Naive thymus-derived CD4-positive, alpha-beta T cell (primary cell): ENCODE data around the gene ITIH2. TPM values are rescaled to one million over a fixed set of nuclear protein-coding genes. Genes with fewer than 3 reads are reported as not detected.
"Not testable (repeated sequence)": the region's sequence is repeated elsewhere in the genome, so short reads cannot be mapped to it uniquely, and the experiment has no call there.

ENCODE experiments used
- ATAC-seq: fragments of 150-1000 bp; cut with Tn5 transposase; 2 replicates; pipeline ENCODE4 v1.10.0; 2021; ENCODE audit warnings: mild to moderate bottlenecking, moderate library complexity
- CTCF ChIA-PET: fragments of 350-600 bp; sonication (Branson Sonifier 250); formaldehyde crosslinking; loops from one replicate; lab custom pipeline; 2021; ENCODE audit warnings: antibody characterized with exemption; lab: Charles Lee
- POLR2A ChIA-PET: fragments of 350-600 bp; sonication (Branson Sonifier 250); formaldehyde crosslinking; loops from one replicate; lab custom pipeline; 2021; ENCODE audit warnings: antibody characterized with exemption, inconsistent platforms; lab: Charles Lee
- DNase-seq, 9 donors: peaks; one replicate each; pipeline versions ENCODE4 v3.0.0 to v3.0.0-alpha.2; 2020 to 2022; ENCODE audit warnings: mixed read lengths in 1 of 9
- H3K27ac ChIP-seq: one replicate; pipeline ENCODE4 v1.7.0; 2013; ENCODE audit warnings: mild to moderate bottlenecking, low read depth, low read length, moderate library complexity
- H3K27me3 ChIP-seq, 2 donors: one replicate each; pipeline ENCODE4 v1.7.0; 2013; ENCODE audit warnings: low read length in 2 of 2, mild to moderate bottlenecking in 2 of 2, moderate library complexity in 2 of 2; ENCODE audit not compliant: control insufficient read depth in 2 of 2, insufficient read depth in 2 of 2
- H3K36me3 ChIP-seq, 3 experiments: 1 replicate in 2 of 3; 2 replicates in 1 of 3; pipeline ENCODE4 v1.7.0; 2013; ENCODE audit warnings: low read length in 3 of 3, mild to moderate bottlenecking in 3 of 3, moderate library complexity in 1 of 3; ENCODE audit not compliant: insufficient read depth in 3 of 3, control insufficient read depth in 2 of 3
- H3K4me1 ChIP-seq, 2 donors: one replicate each; pipeline ENCODE4 v1.7.0; 2013; ENCODE audit warnings: low read length in 2 of 2, mild to moderate bottlenecking in 2 of 2, moderate library complexity in 1 of 2; ENCODE audit not compliant: control insufficient read depth in 2 of 2, insufficient read depth in 2 of 2
- H3K4me3 ChIP-seq: 2 replicates; pipeline ENCODE4 v1.7.0; 2013; ENCODE audit warnings: mild to moderate bottlenecking, low read length
- H3K9me3 ChIP-seq, 3 experiments: 1 replicate in 2 of 3; 2 replicates in 1 of 3; pipeline ENCODE4 v1.7.0; 2013; ENCODE audit warnings: low read length in 3 of 3; ENCODE audit not compliant: control insufficient read depth in 2 of 3
- H3K27ac Mint-ChIP-seq, 9 donors: one replicate each; pipeline ENCODE4 v1.8.0; 2020 to 2022; ENCODE audit warnings: mixed read lengths in 9 of 9, mild to moderate bottlenecking in 8 of 9, moderate library complexity in 5 of 9, inconsistent platforms in 2 of 9
- H3K27me3 Mint-ChIP-seq, 5 donors: one replicate each; pipeline ENCODE4 v1.8.0; 2021 to 2022; ENCODE audit warnings: mixed read lengths in 5 of 5, mild to moderate bottlenecking in 1 of 5
- H3K36me3 Mint-ChIP-seq, 5 donors: one replicate each; pipeline ENCODE4 v1.8.0; 2020 to 2022; ENCODE audit warnings: mixed read lengths in 5 of 5, mild to moderate bottlenecking in 3 of 5, inconsistent platforms in 1 of 5
- H3K4me1 Mint-ChIP-seq, 7 donors: one replicate each; pipeline ENCODE4 v1.8.0; 2020 to 2022; ENCODE audit warnings: mixed read lengths in 7 of 7, mild to moderate bottlenecking in 3 of 7, inconsistent platforms in 1 of 7
- H3K4me3 Mint-ChIP-seq, 10 donors: one replicate each; pipeline ENCODE4 v1.8.0; 2020 to 2022; ENCODE audit warnings: mild to moderate bottlenecking in 10 of 10, mixed read lengths in 10 of 10, moderate library complexity in 6 of 10, inconsistent platforms in 2 of 10
- H3K9me3 Mint-ChIP-seq, 11 donors: one replicate each; pipeline ENCODE4 v1.8.0; 2020 to 2022; ENCODE audit warnings: mixed read lengths in 11 of 11, mild to moderate bottlenecking in 4 of 11, inconsistent platforms in 1 of 11, moderate library complexity in 1 of 11
- intact Hi-C, 2 donors: fragments of 100-400 bp; cut with micrococcal nuclease; formaldehyde crosslinking; loops; one replicate each; pipeline ENCODE4 v1.15.1; 2023
- polyA plus RNA-seq, 2 donors: library from polyadenylated mRNA; unstranded; fragments of 300-500 nt; fragmentation: Illumina TruSeq; gene quantifications; one replicate each; pipeline ENCODE4 v1.2.3, GENCODE V29; 2021
- total RNA-seq, 6 experiments: library from RNA in 5 of 6; stranded (reverse) in 5 of 6; gene quantifications; 1 replicate in 5 of 6; 2 replicates in 1 of 6; pipeline ENCODE4 v1.2.3 and lab custom pipeline; 2021 to 2026

The ITIH2 gene
- total and polyA plus RNA-seq, 7 experiments from 2014 or later = not detected

DNA sequence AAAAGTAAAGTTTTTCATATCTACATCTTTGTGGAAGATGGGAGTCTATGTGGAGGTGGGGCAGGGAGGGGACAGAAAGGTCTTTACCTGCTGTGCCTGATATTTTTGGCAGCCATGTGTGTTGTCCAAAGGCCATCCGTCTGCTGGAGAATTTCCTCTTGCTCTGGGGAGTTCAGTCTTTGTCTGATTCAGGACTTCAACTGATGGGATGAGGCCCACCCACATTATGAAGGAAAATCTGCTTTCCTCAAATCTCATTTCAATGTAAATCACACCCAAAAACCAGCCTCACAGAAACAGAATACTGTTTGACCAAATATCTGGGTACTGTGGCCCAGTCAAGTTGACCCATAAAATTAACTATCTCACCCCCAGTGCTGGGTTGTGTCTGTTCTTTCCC lies 23.9 kb upstream of the ITIH2 start:
- Histone ChIP-seq H3K27ac (no peak overlapping the region), H3K27me3 (peaks cover 0 to 4% of the 10 kb centered on the region in 2 donors), H3K4me1 (no peaks in the 10 kb centered on the region), H3K9me3 (no peaks in the 10 kb centered on the region), H3K36me3 (no peaks in the 10 kb centered on the region), H3K4me3 (no peak overlapping the region)
- H3K4me3 Mint-ChIP-seq = no peak overlapping the region
- ChIA-PET POLR2A (no interaction called here), CTCF (no interaction called here)
- H3K4me1 Mint-ChIP-seq = no peaks in the 10 kb centered on the region
- peaks cover 0 to 18% (median 0%) of the 10 kb centered on the region in 11 donors for H3K9me3 Mint-ChIP-seq
- H3K27ac Mint-ChIP-seq = no peak overlapping the region
- ATAC-seq (no peak), DNase-seq (no peak)
- H3K27me3 Mint-ChIP-seq = peaks cover 22 to 37% (median 28%) of the 10 kb centered on the region in 5 donors
- peaks cover 0 to 6% (median 0%) of the 10 kb centered on the region in 5 donors for H3K36me3 Mint-ChIP-seq
- intact Hi-C loops = no loop called here

DNA sequence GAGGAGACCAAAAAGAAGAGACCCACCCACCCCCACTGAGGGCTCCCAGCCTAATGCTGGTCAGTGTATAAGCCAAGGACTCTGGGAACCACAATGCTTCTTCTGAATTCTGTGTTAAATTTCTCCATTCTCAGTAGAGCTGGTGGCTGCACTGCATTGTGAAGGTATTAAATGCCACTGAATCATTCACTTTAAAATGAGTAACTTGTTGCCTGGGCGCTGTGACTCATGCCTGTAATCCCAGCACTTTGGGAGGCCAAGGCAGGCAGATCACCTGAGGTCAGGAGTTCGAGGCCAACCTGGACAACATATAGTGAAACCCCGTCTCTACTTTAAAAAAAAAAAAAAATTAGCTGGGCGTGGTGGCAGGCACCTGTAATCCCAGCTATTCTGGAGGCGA lies 23.0 kb upstream of the ITIH2 start:
- DNase-seq, H3K36me3 Mint-ChIP-seq, H3K4me1 ChIP-seq, POLR2A ChIA-PET, ATAC-seq, H3K36me3 ChIP-seq, H3K4me1 Mint-ChIP-seq, H3K27ac ChIP-seq, H3K27ac Mint-ChIP-seq, H3K9me3 ChIP-seq, H3K4me3 ChIP-seq, H3K27me3 ChIP-seq, H3K4me3 Mint-ChIP-seq: not testable (repeated sequence)
- intact Hi-C loops = loop anchor here in 1 of 2 donors (10.0 kb wide), 2 partner anchors 265 to 1625 kb away; partner anchors contain the start of gene SFMBT2
- CTCF ChIA-PET = interaction anchor here (0.6 kb wide), 1 partner anchor 508 kb away, joined by 4 read pairs; no protein-coding TSS in a partner anchor
- peaks cover 0 to 18% (median 0%) of the 10 kb centered on the region in 11 donors for H3K9me3 Mint-ChIP-seq
- H3K27me3 Mint-ChIP-seq = peaks cover 15 to 40% (median 20%) of the 10 kb centered on the region in 5 donors

DNA sequence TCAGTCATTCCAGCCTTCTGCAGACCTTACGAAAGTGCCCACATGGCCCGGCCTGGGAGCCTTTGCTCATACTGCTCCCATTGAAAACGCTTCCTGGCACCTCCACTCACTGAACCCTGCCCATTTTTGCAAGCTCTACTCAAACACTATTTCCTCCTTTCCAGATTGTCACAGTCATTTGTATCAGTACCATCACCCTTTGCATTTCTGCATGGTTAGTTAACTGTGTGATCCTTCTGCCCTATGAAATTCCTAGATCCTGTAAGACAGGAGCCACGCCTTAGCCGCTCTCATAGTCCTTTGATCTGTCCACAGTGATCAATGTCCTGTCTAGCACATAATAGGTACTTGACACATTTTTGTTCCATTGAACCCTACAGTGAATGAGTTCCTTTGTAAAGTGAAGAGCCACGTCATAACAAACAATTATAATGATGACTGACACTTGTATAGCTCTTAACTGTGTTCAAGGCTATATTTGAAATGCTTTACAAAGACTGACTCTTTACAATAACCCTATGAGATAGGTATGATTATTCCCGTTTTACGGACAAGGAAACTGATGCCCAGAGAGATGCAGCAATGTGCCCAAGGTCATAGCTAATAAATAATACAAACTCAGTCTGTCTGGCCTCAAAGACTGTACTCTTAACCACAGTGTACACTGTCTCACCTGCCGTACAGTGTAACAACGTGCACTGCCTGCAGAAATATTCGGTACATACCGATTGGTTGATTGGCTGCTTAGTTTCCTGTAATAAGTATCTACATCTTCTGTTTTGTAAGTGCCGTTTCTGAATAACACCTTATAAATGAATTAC lies 16.6 kb upstream of the ITIH2 start:
- Histone ChIP-seq H3K4me1 (no peaks in the 10 kb centered on the region), H3K27me3 (no peaks in the 10 kb centered on the region), H3K4me3 (no peak overlapping the region), H3K36me3 (no peaks in the 10 kb centered on the region), H3K9me3 (peaks cover 0 to 7% (median 0%) of the 10 kb centered on the region in 3 experiments), H3K27ac (no peak overlapping the region)
- Mint-ChIP-seq H3K4me1 (peaks cover 0 to 14% (median 4%) of the 10 kb centered on the region in 7 donors), H3K4me3 (no peak overlapping the region), H3K27me3 (peaks cover 0 to 27% (median 1%) of the 10 kb centered on the region in 5 donors), H3K9me3 (peaks cover 0 to 37% (median 15%) of the 10 kb centered on the region in 11 donors), H3K36me3 (peaks cover 4 to 20% (median 5%) of the 10 kb centered on the region in 5 donors), H3K27ac (no peak overlapping the region)
- POLR2A ChIA-PET = no interaction called here
- intact Hi-C loops = loop anchor here (1.0 to 10.0 kb wide), 13 partner anchors 20 to 1618 kb away; partner anchors contain the start of genes ITIH5 (in 1 of the 2) and SFMBT2 (in 1 of the 2)
- ATAC-seq (no peak), DNase-seq (no peak)
- CTCF ChIA-PET = interaction anchor here (0.5 to 7.2 kb wide), 19 partner anchors 9 to 1616 kb away, joined by 3 to 97 read pairs (median 4); no protein-coding TSS in a partner anchor

DNA sequence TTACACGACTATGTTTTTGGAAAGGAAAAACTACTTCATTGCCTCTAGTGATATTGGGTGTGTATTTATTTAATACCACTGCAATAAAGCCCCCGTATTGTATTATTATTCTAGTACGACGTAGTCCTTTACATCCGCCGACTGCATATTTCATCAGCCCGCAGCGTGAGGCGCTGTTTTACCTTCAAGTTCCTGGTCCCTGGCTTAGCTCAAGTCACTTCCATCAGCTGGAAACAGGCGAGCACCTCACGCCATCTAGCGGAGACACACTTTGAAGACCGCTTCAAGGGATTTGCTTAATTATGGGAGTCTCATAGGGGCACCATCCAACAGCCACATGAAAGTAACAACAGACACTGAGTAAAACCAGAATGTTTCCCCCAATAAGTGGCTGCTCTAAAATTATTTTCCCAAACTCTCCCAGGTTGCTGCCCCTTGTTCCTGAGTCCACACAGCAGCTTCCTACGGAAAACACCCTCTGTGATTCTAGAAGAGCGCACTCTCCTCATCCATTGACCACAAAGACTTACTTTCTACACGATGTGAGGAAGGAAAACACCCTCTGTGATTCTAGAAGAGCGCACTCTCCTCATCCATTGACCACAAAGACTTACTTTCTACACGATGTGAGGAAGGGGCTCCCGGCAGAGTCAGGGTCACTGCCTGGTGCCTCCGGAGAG lies 15.7 kb upstream of the ITIH2 start:
- Mint-ChIP-seq H3K4me3 (peak overlapping the region in 1 of 10 donors; percentile 67), H3K9me3 (peaks cover 0 to 39% (median 17%) of the 10 kb centered on the region in 11 donors), H3K4me1 (peaks cover 0 to 14% (median 4%) of the 10 kb centered on the region in 7 donors), H3K27ac (peak overlapping the region in 2 of 9 donors; percentile 15 to 28), H3K36me3 (peaks cover 4 to 21% (median 5%) of the 10 kb centered on the region in 5 donors), H3K27me3 (peaks cover 0 to 24% (median 0%) of the 10 kb centered on the region in 5 donors)
- H3K36me3 ChIP-seq = no peaks in the 10 kb centered on the region
- H3K4me1 ChIP-seq = no peaks in the 10 kb centered on the region
- ChIA-PET POLR2A (no interaction called here), CTCF (interaction anchor here (0.5 to 7.2 kb wide), 22 partner anchors 9 to 1615 kb away, joined by 3 to 97 read pairs (median 4); no protein-coding TSS in a partner anchor)
- intact Hi-C loops = loop anchor here (1.0 to 10.0 kb wide), 13 partner anchors 21 to 1617 kb away; partner anchors contain the start of genes ITIH5 (in 1 of the 2) and SFMBT2 (in 1 of the 2)
- no peak overlapping the region for H3K4me3 ChIP-seq
- H3K27me3 ChIP-seq = no peaks in the 10 kb centered on the region
- peak; percentile 30 to 82 (median 76) for DNase-seq
- peaks cover 0 to 15% (median 0%) of the 10 kb centered on the region in 3 experiments for H3K9me3 ChIP-seq
- ATAC-seq = peak; percentile 96
- no peak overlapping the region for H3K27ac ChIP-seq

DNA sequence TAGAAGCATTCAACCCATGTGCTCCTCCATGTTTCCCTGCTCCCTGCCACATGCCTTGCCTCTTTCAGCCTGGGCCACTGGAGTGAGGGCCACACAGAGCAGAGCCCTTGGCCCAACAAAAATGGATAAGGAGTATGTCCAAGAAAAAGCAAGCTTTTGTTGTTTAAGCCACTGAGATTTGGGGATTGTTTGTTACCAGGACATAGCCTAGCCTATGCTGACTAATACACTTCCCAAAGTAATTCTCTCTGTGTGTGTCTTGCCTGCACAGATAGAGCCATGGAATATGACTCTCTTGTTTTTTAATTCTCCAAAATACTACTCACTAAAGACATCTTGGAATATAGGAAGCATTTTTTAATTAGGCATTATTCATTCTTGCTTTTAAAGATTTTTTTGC lies 13.5 kb upstream of the ITIH2 start:
- intact Hi-C loops = loop anchor here in 1 of 2 donors (10.0 kb wide), 2 partner anchors 275 to 1615 kb away; partner anchors contain the start of gene SFMBT2
- peaks cover 0 to 17% (median 0%) of the 10 kb centered on the region in 3 experiments for H3K9me3 ChIP-seq
- H3K36me3 ChIP-seq = no peaks in the 10 kb centered on the region
- POLR2A ChIA-PET = no interaction called here
- Mint-ChIP-seq H3K36me3 (peaks cover 0 to 25% (median 11%) of the 10 kb centered on the region in 5 donors), H3K4me1 (peaks cover 0 to 14% (median 4%) of the 10 kb centered on the region in 7 donors), H3K9me3 (peaks cover 6 to 50% (median 25%) of the 10 kb centered on the region in 11 donors), H3K27ac (no peak overlapping the region), H3K4me3 (no peak overlapping the region), H3K27me3 (peaks cover 0 to 9% (median 3%) of the 10 kb centered on the region in 5 donors)
- no peak overlapping the region for H3K27ac ChIP-seq
- no peak overlapping the region for H3K4me3 ChIP-seq
- no peaks in the 10 kb centered on the region for H3K4me1 ChIP-seq
- no peak for DNase-seq
- no peak for ATAC-seq
- CTCF ChIA-PET = interaction anchor here (0.6 to 7.2 kb wide), 2 partner anchors 68 to 165 kb away, joined by 3 to 97 read pairs; no protein-coding TSS in a partner anchor
- no peaks in the 10 kb centered on the region for H3K27me3 ChIP-seq
